GM18870 (cell line): ENCODE data around the gene ZBTB42.
"Not testable (repeated sequence)": the region's sequence is repeated elsewhere in the genome, so short reads cannot be mapped to it uniquely, and the experiment has no call there.

Experiments
- ATAC-seq: cut with Tn5 transposase; IDR thresholded peaks from one replicate; pipeline ENCODE4 v1.9.1; 2021; ENCODE audit warnings: moderate library complexity; ENCODE audit not compliant: unreplicated experiment

The ZBTB42 gene

GRCh38 chr14:104830781-104831180 is 29.9 kb downstream of the ZBTB42 start:
- ATAC-seq: no peak

- not testable (repeated sequence) for ATAC-seq
Measured at GRCh38 chr14:104836171-104836935, 35.5 kb downstream of the ZBTB42 start.

- ATAC-seq: no peak
Measured at GRCh38 chr14:104841730-104842129, 40.8 kb downstream of the ZBTB42 start.

GRCh38 chr14:104843006-104843405 is 42.1 kb downstream of the ZBTB42 start:
- ATAC-seq: no peak

- no peak for ATAC-seq
Measured at GRCh38 chr14:104843442-104844305, 42.8 kb downstream of the ZBTB42 start.

GRCh38 chr14:104844306-104845032 is 43.6 kb downstream of the ZBTB42 start:
- no peak for ATAC-seq

- ATAC-seq: no peak
Measured at GRCh38 chr14:104845033-104845666, 44.2 kb downstream of the ZBTB42 start.

GRCh38 chr14:104845834-104846441 is 45.0 kb downstream of the ZBTB42 start:
- no peak for ATAC-seq

GRCh38 chr14:104852280-104852663 is 51.4 kb downstream of the ZBTB42 start:
- no peak for ATAC-seq
